ENCODE results near the gene SLC22A4.

Gene SLC22A4

GRCh38 chr5:132376694-132377641 lies 82.8 kb downstream of the SLC22A4 start:
- no peak for DNase-seq (ENCODE audit: low read depth)

- no peak for DNase-seq (ENCODE audit: low read depth)
Measured at GRCh38 chr5:132377738-132378137, 83.5 kb downstream of the SLC22A4 start.

- no peak for DNase-seq (ENCODE audit: low read depth)
Measured at GRCh38 chr5:132378580-132378979, 84.4 kb downstream of the SLC22A4 start.

- DNase-seq (ENCODE audit: low read depth), result no peak
Measured at GRCh38 chr5:132380047-132380446, 85.9 kb downstream of the SLC22A4 start.

- DNase-seq (ENCODE audit: low read depth), result no peak
Measured at GRCh38 chr5:132380741-132381140, 86.5 kb downstream of the SLC22A4 start.

- DNase-seq (ENCODE audit: low read depth), result no peak
Measured at GRCh38 chr5:132381614-132382013, 87.4 kb downstream of the SLC22A4 start.

GRCh38 chr5:132383261-132383660 lies 89.1 kb downstream of the SLC22A4 start:
- no peak for DNase-seq (ENCODE audit: low read depth)

GRCh38 chr5:132383984-132384383 lies 89.8 kb downstream of the SLC22A4 start:
- no peak for DNase-seq (ENCODE audit: low read depth)

GRCh38 chr5:132384506-132385050 lies 90.4 kb downstream of the SLC22A4 start:
- no peak for DNase-seq (ENCODE audit: low read depth)

GRCh38 chr5:132385326-132386105 lies 91.3 kb downstream of the SLC22A4 start:
- DNase-seq (ENCODE audit: low read depth), result peak; percentile 38

- peak; percentile 57 for DNase-seq (ENCODE audit: low read depth)
Measured at GRCh38 chr5:132386644-132387286, 92.6 kb downstream of the SLC22A4 start.

GRCh38 chr5:132387640-132388117 lies 93.5 kb downstream of the SLC22A4 start:
- no peak for DNase-seq (ENCODE audit: low read depth)

GRCh38 chr5:132388244-132389050 lies 94.3 kb downstream of the SLC22A4 start:
- DNase-seq (ENCODE audit: low read depth), result no peak

GRCh38 chr5:132389051-132389331 lies 94.8 kb downstream of the SLC22A4 start:
- no peak for DNase-seq (ENCODE audit: low read depth)

- DNase-seq (ENCODE audit: low read depth), result no peak
Measured at GRCh38 chr5:132389585-132390286, 95.5 kb downstream of the SLC22A4 start.

GRCh38 chr5:132391247-132391646 lies 97.1 kb downstream of the SLC22A4 start:
- DNase-seq (ENCODE audit: low read depth), result no peak

- DNase-seq (ENCODE audit: low read depth), result no peak
Measured at GRCh38 chr5:132391870-132392269, 97.7 kb downstream of the SLC22A4 start.

- no peak for DNase-seq (ENCODE audit: low read depth)
Measured at GRCh38 chr5:132392411-132392810, 98.2 kb downstream of the SLC22A4 start.

GRCh38 chr5:132392978-132393825 lies 99.0 kb downstream of the SLC22A4 start:
- DNase-seq (ENCODE audit: low read depth), result no peak
